Peyer's patch (tissue), 4 donors: ENCODE results near the gene LST1.

Experiments used
- POLR2A ChIP-seq, 2 donors: fragments of 450-650 bp; IDR thresholded peaks; one replicate each; pipeline ENCODE4 v1.5.1; 2017; ENCODE audit warnings: antibody characterized with exemption in 2 of 2, mild to moderate bottlenecking in 2 of 2, moderate library complexity in 2 of 2
- TF ChIP-seq, protein P1 (sequence below), 6 experiments: fragments of 450-650 bp in 4 of 6; fragments of 200-600 bp in 2 of 6; sonication (generic) in 1 of 6; IDR thresholded peaks; one replicate each; pipeline ENCODE4 v1.5.1; 2017 to 2019; ENCODE audit warnings: antibody characterized with exemption in 6 of 6, mild to moderate bottlenecking in 3 of 6, moderate library complexity in 1 of 6

DNA sequence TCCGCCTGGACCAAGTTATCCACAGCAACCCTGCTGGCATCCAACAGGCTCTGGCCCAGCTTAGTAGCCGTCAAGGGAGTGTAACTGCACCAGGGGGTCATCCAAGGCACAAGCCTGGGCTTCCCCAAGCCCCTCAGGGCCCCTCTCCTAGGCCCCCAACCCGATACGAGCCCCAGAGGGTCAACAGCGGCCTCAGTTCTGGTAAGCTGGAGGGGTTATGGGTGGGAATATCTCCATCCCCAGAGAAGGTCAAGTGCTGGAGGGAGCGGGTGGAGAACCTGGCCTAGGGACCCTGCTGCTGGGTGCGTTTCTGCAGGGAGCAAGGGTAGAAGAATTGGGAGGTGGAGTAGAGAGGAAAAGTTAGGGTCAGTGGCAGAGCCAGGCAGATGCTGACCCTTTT is 47.4 kb downstream of the LST1 start:
- TF ChIP-seq, protein P1, sequence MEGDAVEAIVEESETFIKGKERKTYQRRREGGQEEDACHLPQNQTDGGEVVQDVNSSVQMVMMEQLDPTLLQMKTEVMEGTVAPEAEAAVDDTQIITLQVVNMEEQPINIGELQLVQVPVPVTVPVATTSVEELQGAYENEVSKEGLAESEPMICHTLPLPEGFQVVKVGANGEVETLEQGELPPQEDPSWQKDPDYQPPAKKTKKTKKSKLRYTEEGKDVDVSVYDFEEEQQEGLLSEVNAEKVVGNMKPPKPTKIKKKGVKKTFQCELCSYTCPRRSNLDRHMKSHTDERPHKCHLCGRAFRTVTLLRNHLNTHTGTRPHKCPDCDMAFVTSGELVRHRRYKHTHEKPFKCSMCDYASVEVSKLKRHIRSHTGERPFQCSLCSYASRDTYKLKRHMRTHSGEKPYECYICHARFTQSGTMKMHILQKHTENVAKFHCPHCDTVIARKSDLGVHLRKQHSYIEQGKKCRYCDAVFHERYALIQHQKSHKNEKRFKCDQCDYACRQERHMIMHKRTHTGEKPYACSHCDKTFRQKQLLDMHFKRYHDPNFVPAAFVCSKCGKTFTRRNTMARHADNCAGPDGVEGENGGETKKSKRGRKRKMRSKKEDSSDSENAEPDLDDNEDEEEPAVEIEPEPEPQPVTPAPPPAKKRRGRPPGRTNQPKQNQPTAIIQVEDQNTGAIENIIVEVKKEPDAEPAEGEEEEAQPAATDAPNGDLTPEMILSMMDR (IDR thresholded peaks at IDR 0.05), result no peak
- no peak for TF ChIP-seq POLR2A (IDR thresholded peaks at IDR 0.05)
